CD4-positive, alpha-beta T cell treated with Interleukin-21 for 1 hour (primary cell): ENCODE data around the gene FXR1.
A peak's percentile ranks its signal among the peaks of the same experiment; 100 is the strongest.
"Not testable (repeated sequence)": the region's sequence is repeated elsewhere in the genome, so short reads cannot be mapped to it uniquely, and the experiment has no call there.

Experiments
- DNase-seq: peaks from one replicate; pipeline ENCODE4 v3.0.0-alpha.2; 2020

The FXR1 gene

GRCh38 chr3:180940826-180941225, 28.4 kb downstream of the FXR1 start:
- DNase-seq: no peak

GRCh38 chr3:180947761-180948390, 35.4 kb downstream of the FXR1 start:
- DNase-seq: no peak

DNA sequence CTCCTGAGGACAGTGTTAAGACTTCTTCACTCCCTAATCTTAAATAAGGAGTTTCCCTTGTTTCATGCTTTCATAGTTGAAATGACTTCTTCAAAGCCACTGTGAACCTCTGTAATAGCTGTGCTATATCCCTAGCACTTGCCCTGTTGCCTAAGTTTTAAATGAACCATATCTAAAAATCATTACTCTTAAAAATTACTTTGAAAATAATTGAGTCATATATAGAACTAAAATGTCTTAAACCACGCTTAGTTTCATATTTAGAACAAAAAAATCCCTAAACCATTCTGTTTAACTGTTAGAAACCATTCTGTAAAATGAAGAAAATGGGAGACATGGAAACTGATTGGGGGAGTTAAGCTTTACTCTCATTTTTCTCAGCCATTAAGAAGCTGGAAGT, 47.2 kb downstream of the FXR1 start:
- no peak for DNase-seq

- no peak for DNase-seq
Observed at GRCh38 chr3:180961087-180961486, 48.6 kb downstream of the FXR1 start.

DNA sequence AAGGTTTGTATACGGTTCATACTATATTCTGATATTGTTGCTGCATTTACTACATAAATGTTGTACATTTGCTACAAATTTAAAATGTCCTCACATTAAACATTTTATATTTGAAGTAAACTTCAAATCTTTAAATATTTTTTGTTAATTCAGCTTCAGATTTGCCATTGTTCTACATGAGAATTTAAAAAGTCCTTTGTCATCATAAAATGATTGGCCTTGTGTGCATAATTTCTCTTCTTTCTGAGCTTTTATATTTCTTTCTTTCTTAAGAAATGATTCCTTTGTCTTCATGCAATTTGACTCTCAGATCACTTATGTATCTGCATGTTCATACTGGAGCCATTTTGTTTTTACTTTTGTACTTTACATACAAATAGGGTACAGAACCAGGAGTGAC, 49.1 kb downstream of the FXR1 start:
- no peak for DNase-seq

GRCh38 chr3:180962530-180962929, 50.1 kb downstream of the FXR1 start:
- DNase-seq: no peak

DNA sequence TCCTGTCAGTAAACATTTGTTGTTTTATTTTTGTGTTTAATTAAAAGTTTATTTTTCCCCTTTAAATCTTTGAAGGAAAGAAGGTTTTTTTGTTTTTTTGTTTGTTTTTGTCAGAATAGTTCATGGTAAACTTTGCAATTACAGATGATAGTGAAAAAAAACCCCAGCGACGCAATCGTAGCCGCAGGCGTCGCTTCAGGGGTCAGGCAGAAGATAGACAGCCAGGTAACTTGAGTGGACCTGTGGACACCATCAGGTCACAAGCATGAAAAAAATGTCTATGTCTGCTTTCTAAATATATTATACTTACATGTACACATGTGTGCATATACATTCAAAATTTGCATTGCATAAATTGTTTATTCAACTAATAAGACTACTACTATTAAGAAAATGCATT, 58.5 kb downstream of the FXR1 start:
- no peak for DNase-seq

DNA sequence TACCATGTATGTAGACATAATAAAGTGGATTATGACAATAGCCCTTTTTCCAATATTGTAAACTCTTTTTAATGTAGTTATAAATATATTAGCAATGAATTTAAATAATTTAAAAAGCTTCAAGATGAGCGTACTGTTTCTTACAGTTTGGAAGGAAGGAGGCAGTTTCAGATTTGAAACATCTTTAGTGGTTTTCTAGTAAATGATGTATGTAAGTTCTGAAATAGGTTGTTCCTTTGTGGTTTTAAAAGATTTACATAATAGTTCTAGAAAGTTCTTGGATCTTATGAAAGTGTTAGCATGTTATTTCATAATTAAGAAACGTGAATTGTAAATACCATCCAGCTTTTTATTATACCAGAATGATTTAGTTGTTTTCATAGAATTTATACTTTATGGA, 61.1 kb downstream of the FXR1 start:
- DNase-seq: no peak

DNA sequence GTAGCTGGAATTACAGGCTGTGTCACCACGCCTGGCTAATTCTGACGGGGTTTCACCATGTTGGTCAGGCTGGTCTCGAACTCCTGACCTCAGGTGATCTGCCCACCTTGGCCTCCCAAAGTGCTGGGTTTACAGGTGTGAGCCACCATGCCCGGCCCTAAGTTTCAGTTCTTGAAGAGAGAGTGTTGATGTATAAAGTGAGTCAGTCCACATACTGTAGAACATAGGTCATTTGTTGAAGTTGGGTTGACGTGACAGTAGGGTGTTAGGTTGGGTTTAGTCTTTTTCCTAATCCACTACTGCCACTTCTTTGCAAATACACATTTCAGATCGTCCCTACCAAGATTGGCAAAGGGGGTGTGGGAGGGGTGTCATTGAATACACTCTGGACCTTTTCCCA, 61.8 kb downstream of the FXR1 start:
- DNase-seq: no peak

DNA sequence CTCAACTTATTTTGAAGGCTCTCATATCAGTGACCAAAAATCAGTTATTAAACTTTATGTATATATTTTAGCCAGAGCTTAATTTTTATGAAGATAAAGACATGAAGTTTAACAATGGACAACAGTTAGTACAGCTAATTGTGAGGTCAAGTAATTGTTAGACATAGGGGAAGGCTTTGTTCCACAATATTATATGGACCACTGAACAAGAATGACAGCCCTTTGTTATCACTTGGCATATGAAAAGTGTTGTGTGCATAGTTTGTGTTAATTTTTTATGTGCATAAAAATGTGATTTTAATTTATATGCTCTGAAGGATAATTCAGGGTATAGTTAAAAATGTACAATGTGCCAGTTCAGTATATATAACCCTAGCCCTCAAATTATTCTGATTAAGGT, 65.0 kb downstream of the FXR1 start:
- DNase-seq: no peak

GRCh38 chr3:180979961-180980360, 67.5 kb downstream of the FXR1 start:
- no peak for DNase-seq

GRCh38 chr3:180980611-180981010, 68.1 kb downstream of the FXR1 start:
- no peak for DNase-seq

- no peak for DNase-seq
Observed at GRCh38 chr3:180981912-180982311, 69.4 kb downstream of the FXR1 start.

- DNase-seq: no peak
Observed at GRCh38 chr3:180983136-180983535, 70.7 kb downstream of the FXR1 start.

- not testable (repeated sequence) for DNase-seq
Observed at GRCh38 chr3:180986366-180986765, 73.9 kb downstream of the FXR1 start.

DNA sequence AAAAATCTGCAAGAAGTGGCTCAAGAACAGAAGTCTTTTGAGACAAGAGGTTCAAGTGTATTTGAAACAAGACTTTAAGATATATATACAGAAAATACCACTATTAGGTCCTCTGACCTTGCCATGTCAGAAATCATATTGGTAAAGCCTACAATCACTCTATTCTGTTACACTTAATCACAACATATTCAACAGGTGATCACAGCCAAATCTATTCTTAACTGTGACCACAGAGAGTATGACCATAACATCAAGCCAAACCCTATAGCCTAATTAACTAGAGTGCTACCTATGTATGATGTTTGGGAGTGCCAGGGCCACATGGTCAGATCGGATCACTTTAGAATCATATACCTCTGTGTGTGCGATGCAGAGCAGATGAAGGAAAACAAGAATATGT, 74.9 kb downstream of the FXR1 start:
- no peak for DNase-seq

GRCh38 chr3:180989291-180990163, 77.1 kb downstream of the FXR1 start, which contains the start of gene DNAJC19:
Gene DNAJC19 (minus strand): TSS chr3:180989736. CDS start chr3:180989602, 134 bp downstream.
- peak; percentile 94 for DNase-seq

GRCh38 chr3:180990505-180990904, 78.0 kb downstream of the FXR1 start:
- no peak for DNase-seq

- no peak for DNase-seq
Observed at GRCh38 chr3:180996415-180996932, 84.0 kb downstream of the FXR1 start.

DNA sequence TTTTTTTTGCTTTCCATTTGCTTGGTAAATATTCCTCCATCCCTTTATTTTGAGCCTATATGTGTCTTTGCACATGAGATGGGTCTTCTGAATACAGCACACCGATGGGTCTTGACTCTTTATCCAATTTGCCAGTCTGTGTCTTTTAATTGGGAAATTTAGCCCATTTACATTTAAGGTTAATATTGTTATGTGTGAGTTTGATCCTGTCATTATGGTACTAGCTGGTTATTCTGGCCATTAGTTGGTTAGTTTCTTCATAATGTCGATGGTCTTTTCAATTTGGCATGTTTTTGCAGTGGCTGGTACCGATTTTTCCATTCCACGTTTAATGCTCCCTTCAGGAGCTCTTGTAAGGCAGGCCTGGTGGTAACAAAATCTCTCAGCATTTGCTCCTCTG, 89.9 kb downstream of the FXR1 start:
- not testable (repeated sequence) for DNase-seq

DNA sequence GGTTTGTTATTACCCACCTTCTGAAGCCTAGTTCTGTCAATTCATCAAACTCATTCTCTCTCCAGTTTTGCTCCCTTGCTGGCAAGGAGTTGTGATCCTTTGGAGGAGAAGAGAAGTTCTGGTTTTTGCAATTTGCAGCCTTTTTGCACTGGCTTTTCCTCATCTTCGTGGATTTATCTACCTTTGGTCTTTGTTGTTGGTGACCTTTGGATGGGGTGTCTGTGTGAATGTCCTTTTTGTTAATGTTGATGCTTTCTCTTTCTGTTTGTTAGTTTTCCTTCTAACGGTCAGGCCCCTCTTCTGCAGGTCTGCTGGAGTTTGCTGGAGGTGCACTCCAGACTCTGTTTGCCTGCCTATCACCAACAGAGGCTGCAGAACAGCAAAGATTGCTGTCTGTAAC, 91.0 kb downstream of the FXR1 start:
- not testable (repeated sequence) for DNase-seq

- no peak for DNase-seq
Observed at GRCh38 chr3:181006541-181006940, 94.1 kb downstream of the FXR1 start.

- DNase-seq: no peak
Observed at GRCh38 chr3:181007262-181007661, 94.8 kb downstream of the FXR1 start.

DNA sequence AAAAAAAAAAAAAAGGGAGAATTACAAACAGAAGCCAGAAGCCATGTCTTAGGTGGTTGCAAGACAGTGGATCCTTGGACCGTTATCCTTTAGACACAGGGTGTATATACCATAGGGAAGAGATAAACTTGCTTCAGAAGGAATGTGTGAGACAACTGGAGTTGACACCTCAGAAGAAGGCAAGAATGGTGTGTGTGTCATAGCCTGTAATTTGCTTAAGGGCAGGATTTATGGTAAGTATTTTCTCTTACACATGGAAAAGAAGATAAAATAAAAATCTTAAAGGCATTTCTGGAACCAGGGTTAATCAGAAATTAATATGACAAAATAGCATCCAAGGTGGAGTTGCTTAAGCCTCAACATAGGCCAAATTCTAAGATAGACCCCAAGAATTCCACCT, 96.3 kb downstream of the FXR1 start:
- no peak for DNase-seq
